Trophoblast cell (in vitro differentiated cells and primary cell): ENCODE data around the gene DHRS2.

Source experiments
- DNase-seq, 2 donors: peaks; one replicate each; pipeline ENCODE4 v3.0.0-alpha.2; 2016
- H2AFZ ChIP-seq: 2 replicates; pipeline ENCODE4 v1.6.1; 2013; ENCODE audit warnings: low read length, moderate library complexity, mild to moderate bottlenecking; ENCODE audit not compliant: insufficient read depth, poor library complexity
- H2AK5ac ChIP-seq: 2 replicates; pipeline ENCODE4 v1.6.1; 2013; ENCODE audit warnings: mild to moderate bottlenecking, low read length
- H2BK120ac ChIP-seq: 2 replicates; pipeline ENCODE4 v1.6.1; 2013; ENCODE audit warnings: low read length, mild to moderate bottlenecking, moderate library complexity; ENCODE audit not compliant: insufficient read depth, poor library complexity
- H2BK12ac ChIP-seq: 2 replicates; pipeline ENCODE4 v1.6.1; 2013; ENCODE audit warnings: mild to moderate bottlenecking, low read length, moderate library complexity
- H2BK5ac ChIP-seq: 2 replicates; pipeline ENCODE4 v1.6.1; 2013; ENCODE audit warnings: low read length, low read depth, moderate library complexity, mild to moderate bottlenecking; ENCODE audit not compliant: poor library complexity
- H3K14ac ChIP-seq: 2 replicates; pipeline ENCODE4 v1.6.1; 2013; ENCODE audit warnings: mild to moderate bottlenecking, low read length
- H3K18ac ChIP-seq: 2 replicates; pipeline ENCODE4 v1.6.1; 2013; ENCODE audit warnings: mild to moderate bottlenecking, low read length
- H3K23ac ChIP-seq: 2 replicates; pipeline ENCODE4 v1.6.1; 2013; ENCODE audit warnings: low read length
- H3K27ac ChIP-seq: 2 replicates; pipeline ENCODE4 v1.5.1; 2013; ENCODE audit warnings: low read depth, mild to moderate bottlenecking, inconsistent platforms, low read length, moderate library complexity
- H3K27me3 ChIP-seq: 2 replicates; pipeline ENCODE4 v1.6.1; 2013; ENCODE audit warnings: inconsistent platforms, mild to moderate bottlenecking, low read length, moderate library complexity; ENCODE audit not compliant: insufficient read depth
- H3K36me3 ChIP-seq, 2 experiments: 1 replicate in 1 of 2; 2 replicates in 1 of 2; pipeline ENCODE4 v1.6.1; 2013; ENCODE audit warnings: low read length in 2 of 2, mild to moderate bottlenecking in 2 of 2, moderate library complexity in 1 of 2; ENCODE audit not compliant: insufficient read depth in 2 of 2, control insufficient read depth in 1 of 2
- H3K4ac ChIP-seq: 2 replicates; pipeline ENCODE4 v1.6.1; 2013; ENCODE audit warnings: low read depth, mild to moderate bottlenecking, low read length, moderate library complexity
- H3K4me1 ChIP-seq, 2 experiments: 1 replicate in 1 of 2; 2 replicates in 1 of 2; pipeline ENCODE4 v1.6.1; 2013; ENCODE audit warnings: low read length in 2 of 2, mild to moderate bottlenecking in 2 of 2, moderate library complexity in 1 of 2; ENCODE audit not compliant: insufficient read depth in 2 of 2, control insufficient read depth in 1 of 2
- H3K4me2 ChIP-seq: 2 replicates; pipeline ENCODE4 v1.6.1; 2013; ENCODE audit warnings: inconsistent platforms, mild to moderate bottlenecking, low read length, moderate library complexity
- H3K4me3 ChIP-seq: 2 replicates; pipeline ENCODE4 v1.5.1; 2013; ENCODE audit warnings: mild to moderate bottlenecking, low read depth, low read length, inconsistent platforms
- H3K79me1 ChIP-seq: one replicate; pipeline ENCODE4 v1.6.1; 2013; ENCODE audit warnings: low read length
- H3K79me2 ChIP-seq: 2 replicates; pipeline ENCODE4 v1.6.1; 2013; ENCODE audit warnings: low read length, mild to moderate bottlenecking; ENCODE audit not compliant: control insufficient read depth, insufficient read depth, poor library complexity
- H3K9ac ChIP-seq: 2 replicates; pipeline ENCODE4 v1.6.1; 2013; ENCODE audit warnings: mild to moderate bottlenecking, low read length
- H3K9me3 ChIP-seq: 2 replicates; pipeline ENCODE4 v1.6.1; 2013; ENCODE audit warnings: low read depth, mild to moderate bottlenecking, control low read depth, inconsistent platforms, low read length; ENCODE audit not compliant: insufficient read depth
- H4K12ac ChIP-seq: 2 replicates; pipeline ENCODE4 v1.6.1; 2013; ENCODE audit warnings: low read depth, mild to moderate bottlenecking, low read length, moderate library complexity
- H4K8ac ChIP-seq: 2 replicates; pipeline ENCODE4 v1.6.1; 2013; ENCODE audit warnings: low read depth, mild to moderate bottlenecking, low read length, moderate library complexity
- H4K91ac ChIP-seq: one replicate; pipeline ENCODE4 v1.6.1; 2013; ENCODE audit warnings: low read depth, mild to moderate bottlenecking, low read length, moderate library complexity
- WGBS: extraction: QIAGEN DNeasy Blood & Tissue Kit; methylation state at CpG from one replicate; pipeline ENCODE4 v1.1.7; 2013; ENCODE audit warnings: missing lambda C conversion rate; ENCODE audit not compliant: insufficient read length, insufficient coverage; ENCODE audit errors: extremely low coverage; 5-methylcytosine and 5-hydroxymethylcytosine counted together

The DHRS2 gene

DNA sequence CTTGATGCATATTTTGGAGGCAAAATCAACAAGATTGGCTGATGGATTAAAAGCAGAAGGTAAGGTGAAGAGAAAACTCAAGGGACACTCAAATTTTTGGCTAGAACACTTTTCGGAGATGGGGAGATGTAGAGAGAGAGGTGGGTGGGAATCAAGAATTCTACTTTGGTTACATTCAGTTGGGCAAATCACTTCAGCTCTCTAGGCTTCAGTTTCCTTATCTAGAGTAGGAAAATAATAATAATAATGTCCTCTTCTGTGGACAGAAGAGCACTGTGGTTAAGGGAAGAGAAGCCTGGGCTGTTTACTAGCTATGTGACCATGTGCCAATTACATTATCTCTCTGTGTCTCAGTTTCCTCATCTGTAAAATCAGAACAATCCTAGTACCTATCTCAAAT is 23.4 kb upstream of the DHRS2 start:
- no peak overlapping the region for H3K4me2 ChIP-seq
- no peak overlapping the region for H2AFZ ChIP-seq
- no peak overlapping the region for H3K23ac ChIP-seq
- no peak overlapping the region for H4K12ac ChIP-seq
- no peaks in the 10 kb centered on the region for H3K27me3 ChIP-seq
- no peak overlapping the region for H3K9ac ChIP-seq
- H4K91ac ChIP-seq, result no peak overlapping the region
- no CpG with 5 or more reads among the region's 1 CpG for WGBS
- no peak overlapping the region for H2BK120ac ChIP-seq
- no peak overlapping the region for H3K4ac ChIP-seq
- H3K27ac ChIP-seq, result no peak overlapping the region
- no peak overlapping the region for H2AK5ac ChIP-seq
- no peak overlapping the region for H2BK5ac ChIP-seq
- H3K79me1 ChIP-seq, result no peaks in the 10 kb centered on the region
- no peak overlapping the region for H3K4me3 ChIP-seq
- H2BK12ac ChIP-seq, result no peak overlapping the region
- no peak overlapping the region for H4K8ac ChIP-seq
- H3K36me3 ChIP-seq, result no peaks in the 10 kb centered on the region
- no peak overlapping the region for H3K14ac ChIP-seq
- H3K79me2 ChIP-seq, result no peaks in the 10 kb centered on the region
- no peak overlapping the region for H3K18ac ChIP-seq
- no peaks in the 10 kb centered on the region for H3K4me1 ChIP-seq
- no peak for DNase-seq
- peaks cover 4% of the 10 kb centered on the region for H3K9me3 ChIP-seq

- no peaks in the 10 kb centered on the region for H3K79me2 ChIP-seq
Measured at GRCh38 chr14:23613242-23614070, 22.7 kb upstream of the DHRS2 start.

GRCh38 chr14:23614395-23614828 is 21.8 kb upstream of the DHRS2 start:
- Histone ChIP-seq H3K79me1 (no peaks in the 10 kb centered on the region), H3K36me3 (no peaks in the 10 kb centered on the region), H2BK120ac (no peak overlapping the region), H3K9me3 (peaks cover 2% of the 10 kb centered on the region), H3K14ac (no peak overlapping the region), H2BK5ac (no peak overlapping the region), H3K4me3 (no peak overlapping the region), H3K4ac (no peak overlapping the region), H3K79me2 (no peaks in the 10 kb centered on the region), H4K8ac (no peak overlapping the region), H4K91ac (no peak overlapping the region), H2AK5ac (no peak overlapping the region), H3K9ac (no peak overlapping the region), H3K18ac (no peak overlapping the region), H2BK12ac (no peak overlapping the region), H2AFZ (no peak overlapping the region), H3K27me3 (no peaks in the 10 kb centered on the region), H4K12ac (no peak overlapping the region), H3K27ac (no peak overlapping the region), H3K4me2 (no peak overlapping the region), H3K23ac (no peak overlapping the region), H3K4me1 (no peaks in the 10 kb centered on the region)
- WGBS, result no CpG with 5 or more reads among the region's 2 CpGs
- no peak for DNase-seq

More at GRCh38 chr14:23613242-23614070, 22.7 kb upstream of the DHRS2 start:
- Histone ChIP-seq H3K36me3 (no peaks in the 10 kb centered on the region), H3K27ac (no peak overlapping the region), H4K91ac (no peak overlapping the region), H3K4me2 (no peak overlapping the region), H3K4ac (no peak overlapping the region), H3K14ac (no peak overlapping the region), H2BK12ac (no peak overlapping the region), H3K23ac (no peak overlapping the region), H4K12ac (no peak overlapping the region), H3K79me1 (no peaks in the 10 kb centered on the region), H2AK5ac (no peak overlapping the region), H4K8ac (no peak overlapping the region), H2BK5ac (no peak overlapping the region), H3K9ac (no peak overlapping the region), H3K9me3 (peaks cover 3% of the 10 kb centered on the region), H2AFZ (no peak overlapping the region), H2BK120ac (no peak overlapping the region), H3K4me1 (no peaks in the 10 kb centered on the region), H3K4me3 (no peak overlapping the region), H3K18ac (no peak overlapping the region), H3K27me3 (no peaks in the 10 kb centered on the region)
- DNase-seq, result no peak
- no CpG with 5 or more reads among the region's 6 CpGs for WGBS

GRCh38 chr14:23615856-23616255 is 20.3 kb upstream of the DHRS2 start:
- Histone ChIP-seq H3K36me3 (no peaks in the 10 kb centered on the region), H3K4me1 (no peaks in the 10 kb centered on the region), H3K4me2 (no peak overlapping the region), H2BK12ac (no peak overlapping the region), H2BK5ac (no peak overlapping the region), H2BK120ac (no peak overlapping the region), H2AK5ac (no peak overlapping the region), H4K12ac (no peak overlapping the region), H4K91ac (no peak overlapping the region), H3K79me1 (no peaks in the 10 kb centered on the region), H3K14ac (no peak overlapping the region), H3K23ac (no peak overlapping the region), H4K8ac (no peak overlapping the region), H3K79me2 (no peaks in the 10 kb centered on the region), H3K9me3 (peaks cover 2% of the 10 kb centered on the region), H3K4ac (no peak overlapping the region), H3K4me3 (no peak overlapping the region), H3K27ac (no peak overlapping the region), H2AFZ (no peak overlapping the region), H3K27me3 (no peaks in the 10 kb centered on the region), H3K18ac (no peak overlapping the region), H3K9ac (no peak overlapping the region)
- DNase-seq, result no peak
- WGBS, result no CpG with 5 or more reads among the region's 5 CpGs
